GM03348 (cell line): Measurements from ENCODE around the gene KCTD19.

Experiments used
- DNase-seq: peaks from one replicate; pipeline ENCODE4 v3.0.0; 2012; ENCODE audit warnings: low spot score

KCTD19 gene

DNA sequence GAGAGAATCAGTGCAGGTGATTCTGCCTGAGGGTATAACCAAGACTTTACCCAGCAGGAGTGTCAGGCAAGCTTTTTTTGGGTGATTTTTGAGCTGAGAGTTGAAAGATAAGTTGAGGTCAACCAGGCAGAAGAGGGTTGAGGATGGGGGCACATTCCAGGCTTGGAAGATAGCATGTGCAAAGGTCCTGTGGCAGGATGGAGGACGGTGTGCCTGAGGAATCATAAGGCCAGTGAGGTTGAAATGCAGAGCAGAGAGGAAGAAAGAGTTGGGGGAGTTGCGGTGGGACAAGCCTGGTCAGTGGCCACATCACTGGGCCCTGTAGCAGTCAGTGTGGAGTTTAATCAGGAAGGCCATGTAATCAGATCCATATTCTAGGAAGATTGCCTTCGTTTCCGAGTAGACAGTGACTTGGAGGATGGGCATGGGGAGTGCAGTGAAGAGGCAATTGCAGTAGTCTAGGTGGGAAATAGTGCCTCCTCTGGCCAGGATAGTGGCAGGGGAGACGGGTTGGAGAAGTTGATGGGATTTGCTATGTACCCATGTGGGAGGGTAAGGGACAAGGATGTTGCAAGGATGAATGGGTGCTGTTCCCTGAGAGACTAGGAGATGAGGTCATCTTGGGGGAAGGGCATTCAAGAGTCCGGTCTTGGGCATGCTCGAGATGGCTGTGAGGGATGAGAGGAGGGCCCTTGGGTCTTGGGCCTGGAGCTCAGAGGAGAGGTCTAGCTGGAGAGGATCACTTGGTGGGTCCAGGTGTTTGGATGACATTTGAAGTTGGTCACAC is 43.3 kb downstream of the KCTD19 start:
- DNase-seq: peak; percentile 34

- DNase-seq: no peak
Measured at GRCh38 chr16:67282447-67282805, 44.1 kb downstream of the KCTD19 start.

DNA sequence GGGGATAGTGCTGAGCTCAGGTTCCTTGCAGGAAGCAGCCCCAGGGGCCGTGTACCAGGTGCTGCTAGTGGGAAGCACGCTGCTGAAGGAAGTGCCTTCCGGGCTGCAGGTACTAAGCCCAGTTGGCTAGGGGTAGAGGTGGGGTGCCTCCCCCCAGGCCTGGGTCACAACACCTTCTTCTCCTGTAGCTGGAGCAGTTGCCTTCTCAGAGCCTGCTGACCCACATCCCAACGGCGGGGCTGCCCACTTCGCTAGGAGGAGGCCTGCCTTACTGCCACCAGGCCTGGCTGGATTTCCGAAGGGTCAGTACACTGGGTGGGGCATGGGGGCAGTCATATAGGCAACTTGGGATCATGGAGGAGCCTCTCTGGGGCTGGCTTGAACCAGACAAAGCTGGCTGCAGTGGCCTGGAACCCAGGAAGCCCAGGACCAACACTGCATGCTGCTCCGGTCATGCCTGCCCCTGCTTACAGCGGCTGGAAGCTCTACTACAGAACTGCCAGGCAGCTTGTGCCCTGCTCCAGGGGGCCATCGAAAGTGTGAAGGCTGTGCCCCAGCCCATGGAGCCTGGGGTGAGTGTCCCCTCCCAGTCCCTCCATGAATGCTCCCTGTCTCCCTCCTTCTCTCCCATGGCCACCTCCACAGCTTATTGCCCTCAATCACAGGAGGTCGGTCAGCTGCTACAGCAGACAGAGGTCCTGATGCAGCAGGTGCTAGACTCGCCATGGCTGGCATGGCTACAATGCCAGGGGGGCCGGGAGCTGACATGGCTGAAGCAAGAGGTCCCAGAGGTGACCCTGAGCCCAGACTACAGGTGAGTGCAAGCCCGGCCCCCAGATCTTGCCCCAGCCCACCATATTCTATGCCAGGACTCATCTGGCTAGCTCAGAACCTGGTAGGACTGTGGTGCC is 44.8 kb downstream of the KCTD19 start:
- no peak for DNase-seq

DNA sequence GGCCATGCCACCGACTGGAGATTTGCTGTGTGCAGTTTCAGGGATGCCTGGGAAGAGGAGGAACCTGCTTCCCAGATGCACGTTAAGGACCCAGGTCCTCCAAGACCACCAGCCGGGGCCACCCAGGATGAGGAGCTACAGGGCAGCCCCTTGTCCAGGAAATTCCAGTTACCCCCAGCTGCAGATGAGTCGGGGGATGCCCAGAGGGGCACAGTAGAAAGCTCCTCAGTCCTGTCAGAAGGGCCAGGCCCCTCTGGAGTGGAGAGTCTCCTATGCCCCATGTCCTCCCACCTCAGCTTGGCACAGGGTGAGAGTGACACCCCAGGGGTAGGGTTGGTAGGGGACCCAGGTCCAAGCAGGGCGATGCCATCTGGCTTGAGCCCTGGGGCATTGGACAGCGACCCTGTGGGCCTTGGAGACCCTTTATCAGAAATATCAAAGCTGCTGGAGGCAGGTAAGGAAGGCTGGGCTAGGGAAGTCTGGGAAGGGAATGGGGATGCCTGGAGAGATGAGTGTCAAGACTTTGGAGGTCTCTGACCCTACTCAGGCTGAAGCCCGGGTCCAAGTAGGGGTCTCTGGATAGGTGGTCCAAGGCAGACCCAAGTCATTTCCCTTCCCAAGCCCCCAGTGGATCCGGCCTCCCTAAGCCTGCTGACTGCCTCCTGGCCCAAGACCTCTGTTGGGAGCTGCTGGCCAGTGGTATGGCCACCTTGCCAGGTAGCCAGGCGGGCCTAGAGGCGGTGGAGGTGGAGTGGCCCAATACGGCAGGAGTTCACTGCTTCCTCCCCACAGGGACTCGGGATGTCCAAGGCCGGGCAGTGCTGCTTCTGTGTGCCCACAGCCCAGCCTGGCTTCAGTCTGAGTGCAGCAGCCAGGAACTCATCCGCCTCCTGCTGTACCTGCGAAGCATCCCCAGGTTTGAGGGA is 46.2 kb downstream of the KCTD19 start:
- no peak for DNase-seq

GRCh38 chr16:67279296-67280089 is 47.0 kb downstream of the KCTD19 start, which contains the start of gene PLEKHG4:
TSS of gene PLEKHG4 (plus strand) at chr16:67279532. CDS start at chr16:67280045, 513 bp downstream.
- DNase-seq: peak; percentile 91

GRCh38 chr16:67278773-67279295 is 47.7 kb downstream of the KCTD19 start:
- peak; percentile 52 for DNase-seq

DNA sequence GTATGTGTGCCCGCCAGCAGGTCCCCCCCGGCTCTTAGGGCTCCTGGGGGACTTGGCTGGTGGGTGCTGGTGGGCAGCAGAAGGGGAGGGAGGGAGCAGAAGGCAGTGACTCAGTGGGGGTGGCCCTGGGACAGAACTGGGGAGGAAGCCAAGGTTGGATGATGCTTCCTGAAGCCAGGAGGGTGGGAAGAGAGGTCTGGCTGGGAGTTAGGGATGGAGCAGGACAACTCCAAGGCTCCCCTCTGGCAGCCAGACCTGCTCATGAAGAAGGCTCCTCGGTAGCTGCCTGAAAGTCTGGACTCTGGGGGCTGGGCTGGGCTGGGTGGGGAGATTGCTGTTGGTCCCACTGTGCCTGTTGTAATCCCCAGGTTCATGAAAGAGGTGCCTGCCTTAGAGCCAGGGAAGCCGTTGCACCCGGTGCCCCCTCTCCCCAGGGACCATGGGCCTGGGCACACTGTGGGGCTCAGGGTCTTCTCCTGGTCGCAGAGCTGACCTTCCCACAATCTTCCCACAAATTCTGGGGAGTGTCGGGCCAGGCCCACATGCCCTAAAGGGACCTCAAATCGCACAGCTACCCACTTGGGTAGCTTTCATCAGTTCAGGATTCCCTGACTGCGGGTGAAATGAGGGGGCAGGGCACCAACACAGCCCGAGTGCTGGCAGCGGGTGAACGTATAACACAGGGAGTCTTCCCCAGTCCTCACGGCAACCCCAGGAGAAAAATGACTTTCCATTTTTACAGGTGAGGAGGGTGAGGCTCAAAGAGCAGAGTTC is 48.4 kb downstream of the KCTD19 start:
- DNase-seq: peak; percentile 75

DNA sequence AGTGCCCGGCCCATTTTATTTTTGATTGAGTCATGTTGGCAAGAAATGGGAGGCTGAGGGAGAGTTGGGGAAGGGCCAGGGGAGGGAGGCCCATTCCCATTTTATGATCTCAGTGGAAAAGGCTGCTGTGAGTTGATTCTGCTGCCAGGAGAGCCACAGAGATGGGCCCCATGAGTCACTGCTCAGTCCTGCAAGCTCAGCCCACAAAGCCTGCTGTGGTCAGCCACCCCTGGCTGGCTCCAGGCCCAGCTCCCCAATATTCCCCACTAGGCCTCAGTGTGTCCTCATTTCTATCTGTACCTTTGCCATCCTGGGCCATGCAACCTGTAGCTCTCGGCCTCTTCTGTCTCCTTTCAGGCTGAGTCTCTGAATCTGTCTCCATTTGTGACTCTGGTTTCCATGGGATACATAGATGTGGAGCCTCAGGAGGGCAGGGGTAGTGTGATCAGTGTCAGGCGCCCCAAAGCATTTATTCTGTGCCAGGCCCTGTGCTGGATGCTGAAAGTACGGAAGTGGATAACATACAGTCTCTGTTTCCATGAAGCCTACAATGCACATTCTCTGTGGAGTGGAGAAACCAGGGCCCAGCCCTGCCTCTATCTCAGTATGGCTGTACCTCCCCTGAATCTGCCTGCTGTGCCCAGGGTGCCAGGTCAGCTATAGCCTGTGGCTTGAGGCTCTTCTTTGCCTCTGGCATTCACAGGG is 49.1 kb downstream of the KCTD19 start:
- peak; percentile 95 for DNase-seq

GRCh38 chr16:67275321-67275720 is 51.2 kb downstream of the KCTD19 start:
- no peak for DNase-seq

DNA sequence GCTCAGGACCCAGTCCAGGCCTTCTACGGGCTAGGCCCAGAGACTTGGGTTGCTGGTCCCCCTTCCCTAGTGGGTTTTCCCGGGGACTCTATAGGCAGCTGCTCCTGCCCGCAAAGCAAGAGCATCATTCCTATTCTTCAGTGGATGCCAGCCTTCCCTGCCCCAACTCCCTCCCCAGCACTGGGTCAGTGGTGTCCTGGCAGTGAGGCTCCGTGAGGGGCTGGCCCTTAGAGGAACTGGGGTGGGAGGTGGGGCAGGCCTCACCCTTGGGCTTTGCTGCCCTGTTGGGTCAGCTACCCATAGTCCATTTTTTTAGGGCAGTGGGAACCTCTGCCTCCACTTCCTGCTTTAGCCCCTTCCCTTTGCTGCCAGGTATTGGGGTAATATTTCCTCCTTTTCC is 55.1 kb downstream of the KCTD19 start:
- DNase-seq: no peak

- no peak for DNase-seq
Measured at GRCh38 chr16:67270931-67271338, 55.6 kb downstream of the KCTD19 start.

DNA sequence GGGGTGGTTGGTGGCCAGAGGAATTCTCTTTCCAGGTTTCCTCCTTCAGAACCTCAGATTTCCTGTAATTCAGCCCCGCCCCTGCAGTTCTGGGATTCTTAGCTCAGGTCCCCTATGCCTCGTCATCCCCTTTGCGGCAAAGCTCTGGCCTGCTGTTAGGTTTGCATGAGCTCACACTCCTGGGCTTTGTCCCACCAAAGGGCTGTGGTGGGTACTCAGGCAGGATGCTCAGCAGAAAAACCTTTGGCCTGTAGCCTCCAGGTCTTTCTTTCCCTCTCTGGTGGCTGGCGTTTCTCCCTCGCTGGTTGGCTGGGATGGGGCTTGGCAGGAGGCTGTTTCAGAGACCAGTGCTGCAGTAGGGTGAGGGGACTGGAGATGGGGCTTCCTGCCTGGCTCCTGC is 56.8 kb downstream of the KCTD19 start:
- DNase-seq: no peak

DNA sequence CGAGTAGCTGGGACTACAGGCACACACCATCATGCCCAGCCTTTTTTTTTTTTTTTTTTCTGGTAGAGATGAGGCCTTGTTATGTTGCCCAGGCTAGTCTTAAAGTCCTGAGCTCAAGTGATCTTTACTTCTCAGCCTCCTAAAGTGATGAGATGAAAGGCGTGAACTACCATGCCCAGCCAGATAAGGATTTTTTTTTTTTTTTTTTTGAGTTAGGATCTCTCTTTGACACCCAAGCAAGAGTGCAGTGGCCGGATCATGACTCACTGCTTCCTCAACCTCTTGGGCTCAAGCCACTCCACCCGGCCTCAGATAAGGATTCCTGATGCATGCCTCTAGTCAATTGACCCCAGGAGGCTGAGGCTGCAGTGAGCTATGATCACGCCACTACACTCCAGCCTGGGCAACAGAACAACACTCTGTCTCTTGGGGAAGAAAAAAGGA is 58.4 kb downstream of the KCTD19 start:
- DNase-seq: peak; percentile 70

- DNase-seq: no peak
Measured at GRCh38 chr16:67265834-67266233, 60.7 kb downstream of the KCTD19 start.

GRCh38 chr16:67264866-67265265 is 61.7 kb downstream of the KCTD19 start:
- DNase-seq: no peak

GRCh38 chr16:67264277-67264676 is 62.3 kb downstream of the KCTD19 start:
- no peak for DNase-seq

GRCh38 chr16:67263201-67263600 is 63.3 kb downstream of the KCTD19 start:
- no peak for DNase-seq

DNA sequence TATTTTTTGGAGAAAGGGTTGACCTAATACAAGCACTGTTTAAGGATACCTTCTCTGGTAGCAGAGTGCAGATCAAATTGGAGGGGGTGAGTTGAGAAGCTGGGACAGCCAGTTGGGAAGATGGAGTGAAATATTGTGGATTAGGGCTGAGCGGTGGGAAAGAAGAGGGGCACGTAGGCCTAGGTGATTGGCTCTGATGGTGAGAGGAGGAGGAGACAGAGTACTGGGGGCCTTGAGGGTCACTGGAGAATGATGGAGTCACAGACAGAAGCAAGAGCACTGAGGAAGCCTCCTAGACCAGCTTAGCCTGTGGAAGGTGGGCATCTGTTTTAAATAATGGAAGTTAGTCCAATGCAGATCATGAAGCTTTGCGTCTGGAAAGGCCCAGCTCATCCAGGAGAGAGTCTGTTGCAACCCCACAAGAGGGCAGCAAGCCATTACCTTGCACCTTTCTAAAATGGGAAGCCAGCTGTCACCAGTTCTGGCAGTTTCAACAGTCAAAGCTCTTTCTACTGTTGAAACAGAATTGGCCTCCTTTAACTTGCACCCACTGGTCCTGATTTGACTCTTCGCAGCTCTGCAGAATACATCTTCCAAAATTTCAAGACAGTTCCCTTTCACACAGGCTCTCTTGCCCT is 66.0 kb downstream of the KCTD19 start:
- DNase-seq: peak; percentile 50

GRCh38 chr16:67259705-67260104 is 66.8 kb downstream of the KCTD19 start:
- no peak for DNase-seq
